K562 (cell line): Measurements from ENCODE around the gene ALKBH8. TPM values are rescaled to one million over a fixed set of nuclear protein-coding genes. Genes with fewer than 3 reads are reported as not detected.

Source experiments
- ARID1B ChIP-seq: fragments of 450-650 bp; IDR thresholded peaks from 2 replicates; pipeline ENCODE4 v1.6.1; 2016; ENCODE audit warnings: antibody characterized with exemption, mild to moderate bottlenecking, inconsistent platforms
- CBX8 ChIP-seq: fragments of 200-600 bp; sonication (generic); IDR thresholded peaks from 2 replicates; pipeline ENCODE4 v1.6.1; 2012; ENCODE audit warnings: borderline replicate concordance, mixed run types, low read depth, mild to moderate bottlenecking, moderate library complexity, mixed read lengths, low read length, control low read depth, inconsistent platforms; ENCODE audit not compliant: poor library complexity, severe bottlenecking; ENCODE audit errors: extremely low read depth
- HDAC1 ChIP-seq, 2 experiments: fragments of 450-650 bp; IDR thresholded peaks; 2 replicates each; pipeline ENCODE4 v1.6.1; 2016 to 2017; ENCODE audit warnings: inconsistent platforms in 1 of 2, mild to moderate bottlenecking in 1 of 2, moderate library complexity in 1 of 2
- RBM14 ChIP-seq: fragments of 200-400 bp; formaldehyde crosslinking; IDR thresholded peaks from 2 replicates; pipeline ENCODE4 v1.6.1; 2018; ENCODE audit warnings: low read depth, mild to moderate bottlenecking, low read length, moderate library complexity, borderline replicate concordance; ENCODE audit not compliant: insufficient read depth
- RBM34 ChIP-seq: fragments of 200-400 bp; formaldehyde crosslinking; IDR thresholded peaks from 2 replicates; pipeline ENCODE4 v1.6.1; 2018; ENCODE audit warnings: low read length, borderline replicate concordance; ENCODE audit not compliant: insufficient read depth
- RFX7 ChIP-seq: fragments of 250-450 bp; sonication (Bioruptor Pico); IDR thresholded peaks from 2 replicates; pipeline ENCODE4 v1.5.1; 2021; ENCODE audit warnings: mild to moderate bottlenecking
- SP2 ChIP-seq: IDR thresholded peaks from 2 replicates; pipeline ENCODE4 v1.6.1; 2011; ENCODE audit warnings: mild to moderate bottlenecking, low read depth, low read length, moderate library complexity; ENCODE audit not compliant: poor library complexity, severe bottlenecking; ENCODE audit errors: extremely low read depth
- ZNF780A ChIP-seq: fragments of 250-450 bp; sonication (Bioruptor Pico); IDR thresholded peaks from 2 replicates; pipeline ENCODE4 v1.5.0; 2021; ENCODE audit warnings: mild to moderate bottlenecking
- polyA plus RNA-seq, 8 experiments: library from polyadenylated mRNA; depleted of rRNA in 4 of 8; stranded (reverse) in 5 of 8; unstranded in 3 of 8; fragments of >200 nt; fragmentation: Nextera tagmentation in 2 of 8; fragmentation: Illumina TruSeq in 1 of 8; extraction: Ambion mirVana in 2 of 8; extraction: Trizol in 1 of 8; gene quantifications; 2 replicates each; pipeline versions ENCODE4 v1.2.1 to v1.2.3, GENCODE V29; 2011 to 2014; ENCODE audit warnings: inconsistent platforms in 1 of 8, missing spikeins in 1 of 8
- total RNA-seq, 7 experiments: library from RNA; depleted of rRNA in 6 of 7; stranded (reverse); fragments of >200 nt in 6 of 7; fragmentation: Illumina TruSeq in 2 of 7; extraction: Trizol in 2 of 7; gene quantifications; 2 replicates each; pipeline versions ENCODE4 v1.2.1 to v1.2.3, GENCODE V29; 2011 to 2021; ENCODE audit warnings: low replicate concordance in 1 of 7
- TF ChIP-seq, protein P1 (sequence below), 3 experiments: IDR thresholded peaks in 2 of 3; conservative IDR thresholded peaks in 1 of 3; 2 replicates each; pipeline ENCODE4 v1.5.1; 2011 to 2012; ENCODE audit warnings: low read length in 3 of 3, mild to moderate bottlenecking in 3 of 3, control low read depth in 2 of 3, improper control_type of control experiment in 1 of 3, inconsistent platforms in 1 of 3, low read depth in 1 of 3, mixed read lengths in 1 of 3, moderate library complexity in 1 of 3; ENCODE audit not compliant: insufficient read depth in 2 of 3
- TF ChIP-seq, protein P2 (sequence below), 2 experiments: fragments of 450-650 bp; IDR thresholded peaks; 2 replicates each; pipeline ENCODE4 v1.6.1; 2018; ENCODE audit warnings: mild to moderate bottlenecking in 2 of 2, low read depth in 1 of 2; ENCODE audit not compliant: partially characterized antibody in 2 of 2

ALKBH8 gene
- total and polyA plus RNA-seq, 9 of the 15 experiments (the other 6 are each of a cell fraction or from before 2014, with no cell fraction given) = 4.3 to 14.4 (median 9.1) TPM

DNA sequence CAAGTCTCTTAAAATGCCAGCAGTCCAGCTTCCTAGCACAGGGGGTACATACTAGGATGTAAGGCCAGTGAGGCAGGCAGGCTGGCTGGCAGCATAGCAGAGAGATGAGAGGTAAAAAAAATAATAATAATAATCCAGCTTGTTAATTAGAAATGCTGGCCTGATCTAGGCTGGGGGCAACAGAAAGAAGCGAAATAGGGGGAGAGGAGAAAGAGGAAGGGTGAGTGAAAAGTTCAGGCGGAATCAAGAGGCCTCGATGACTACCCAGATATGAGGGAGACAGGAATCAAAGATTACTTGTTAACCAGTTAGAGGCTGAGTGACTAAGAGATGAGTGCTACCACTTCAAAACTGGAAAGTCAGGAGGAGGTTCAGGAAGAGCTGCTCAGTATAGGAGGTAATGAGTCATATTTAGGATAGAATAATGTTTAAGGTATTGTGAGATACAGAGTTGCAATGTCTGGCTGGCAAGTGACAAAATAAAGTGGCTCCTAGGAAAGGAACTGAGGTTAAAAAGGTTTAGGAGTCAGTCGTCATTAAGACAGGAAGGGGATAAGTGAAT is 2.8 kb downstream of the ALKBH8 start (continued):
- no peak for TF ChIP-seq RBM34
- no peak for TF ChIP-seq ZNF780A (CRISPR knock-in tag)
- TF ChIP-seq, protein P1, sequence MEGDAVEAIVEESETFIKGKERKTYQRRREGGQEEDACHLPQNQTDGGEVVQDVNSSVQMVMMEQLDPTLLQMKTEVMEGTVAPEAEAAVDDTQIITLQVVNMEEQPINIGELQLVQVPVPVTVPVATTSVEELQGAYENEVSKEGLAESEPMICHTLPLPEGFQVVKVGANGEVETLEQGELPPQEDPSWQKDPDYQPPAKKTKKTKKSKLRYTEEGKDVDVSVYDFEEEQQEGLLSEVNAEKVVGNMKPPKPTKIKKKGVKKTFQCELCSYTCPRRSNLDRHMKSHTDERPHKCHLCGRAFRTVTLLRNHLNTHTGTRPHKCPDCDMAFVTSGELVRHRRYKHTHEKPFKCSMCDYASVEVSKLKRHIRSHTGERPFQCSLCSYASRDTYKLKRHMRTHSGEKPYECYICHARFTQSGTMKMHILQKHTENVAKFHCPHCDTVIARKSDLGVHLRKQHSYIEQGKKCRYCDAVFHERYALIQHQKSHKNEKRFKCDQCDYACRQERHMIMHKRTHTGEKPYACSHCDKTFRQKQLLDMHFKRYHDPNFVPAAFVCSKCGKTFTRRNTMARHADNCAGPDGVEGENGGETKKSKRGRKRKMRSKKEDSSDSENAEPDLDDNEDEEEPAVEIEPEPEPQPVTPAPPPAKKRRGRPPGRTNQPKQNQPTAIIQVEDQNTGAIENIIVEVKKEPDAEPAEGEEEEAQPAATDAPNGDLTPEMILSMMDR (IDR thresholded peaks at IDR 0.05 in 2 of 3, conservative IDR thresholded peaks at IDR 0.05 in 1 of 3; ENCODE audit: insufficient read depth in 2 of 3, low read depth in 1 of 3, low read length in 3 of 3) = no peak
- TF ChIP-seq SP2 = no peak
- TF ChIP-seq ARID1B = peak; percentile 35; the same call in 1 of the 2 replicates
- TF ChIP-seq, protein P2, sequence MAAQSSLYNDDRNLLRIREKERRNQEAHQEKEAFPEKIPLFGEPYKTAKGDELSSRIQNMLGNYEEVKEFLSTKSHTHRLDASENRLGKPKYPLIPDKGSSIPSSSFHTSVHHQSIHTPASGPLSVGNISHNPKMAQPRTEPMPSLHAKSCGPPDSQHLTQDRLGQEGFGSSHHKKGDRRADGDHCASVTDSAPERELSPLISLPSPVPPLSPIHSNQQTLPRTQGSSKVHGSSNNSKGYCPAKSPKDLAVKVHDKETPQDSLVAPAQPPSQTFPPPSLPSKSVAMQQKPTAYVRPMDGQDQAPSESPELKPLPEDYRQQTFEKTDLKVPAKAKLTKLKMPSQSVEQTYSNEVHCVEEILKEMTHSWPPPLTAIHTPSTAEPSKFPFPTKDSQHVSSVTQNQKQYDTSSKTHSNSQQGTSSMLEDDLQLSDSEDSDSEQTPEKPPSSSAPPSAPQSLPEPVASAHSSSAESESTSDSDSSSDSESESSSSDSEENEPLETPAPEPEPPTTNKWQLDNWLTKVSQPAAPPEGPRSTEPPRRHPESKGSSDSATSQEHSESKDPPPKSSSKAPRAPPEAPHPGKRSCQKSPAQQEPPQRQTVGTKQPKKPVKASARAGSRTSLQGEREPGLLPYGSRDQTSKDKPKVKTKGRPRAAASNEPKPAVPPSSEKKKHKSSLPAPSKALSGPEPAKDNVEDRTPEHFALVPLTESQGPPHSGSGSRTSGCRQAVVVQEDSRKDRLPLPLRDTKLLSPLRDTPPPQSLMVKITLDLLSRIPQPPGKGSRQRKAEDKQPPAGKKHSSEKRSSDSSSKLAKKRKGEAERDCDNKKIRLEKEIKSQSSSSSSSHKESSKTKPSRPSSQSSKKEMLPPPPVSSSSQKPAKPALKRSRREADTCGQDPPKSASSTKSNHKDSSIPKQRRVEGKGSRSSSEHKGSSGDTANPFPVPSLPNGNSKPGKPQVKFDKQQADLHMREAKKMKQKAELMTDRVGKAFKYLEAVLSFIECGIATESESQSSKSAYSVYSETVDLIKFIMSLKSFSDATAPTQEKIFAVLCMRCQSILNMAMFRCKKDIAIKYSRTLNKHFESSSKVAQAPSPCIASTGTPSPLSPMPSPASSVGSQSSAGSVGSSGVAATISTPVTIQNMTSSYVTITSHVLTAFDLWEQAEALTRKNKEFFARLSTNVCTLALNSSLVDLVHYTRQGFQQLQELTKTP (IDR thresholded peaks at IDR 0.05; ENCODE audit: low read depth in 1 of 2, partially characterized antibody in 2 of 2) = no peak
- TF ChIP-seq HDAC1 (IDR thresholded peaks at IDR 0.05) = no peak
- TF ChIP-seq CBX8 = no peak
- no peak for TF ChIP-seq RBM14
- TF ChIP-seq RFX7 (CRISPR knock-in tag) = no peak
